COLO668 (cell line): ENCODE measurements around the gene C12orf75.
"Not testable (repeated sequence)": the region's sequence is repeated elsewhere in the genome, so short reads cannot be mapped to it uniquely, and the experiment has no call there.

Experiments
- DNase-seq: peaks from one replicate; lab custom pipeline; 2025; ENCODE audit not compliant: unreplicated experiment; lab: John Stamatoyannopoulos, UW

The C12orf75 gene

GRCh38 chr12:105309384-105309783, 21.1 kb upstream of the C12orf75 start:
- not testable (repeated sequence) for DNase-seq

GRCh38 chr12:105310476-105311085, 19.9 kb upstream of the C12orf75 start:
- not testable (repeated sequence) for DNase-seq

GRCh38 chr12:105311936-105312335, 18.6 kb upstream of the C12orf75 start:
- DNase-seq: not testable (repeated sequence)

GRCh38 chr12:105313755-105314154, 16.7 kb upstream of the C12orf75 start:
- DNase-seq: not testable (repeated sequence)

GRCh38 chr12:105315130-105315529, 15.4 kb upstream of the C12orf75 start:
- no peak for DNase-seq

GRCh38 chr12:105315726-105316125, 14.8 kb upstream of the C12orf75 start:
- no peak for DNase-seq

- no peak for DNase-seq
Observed at GRCh38 chr12:105316931-105317852, 13.3 kb upstream of the C12orf75 start.

GRCh38 chr12:105317942-105318621, 12.4 kb upstream of the C12orf75 start:
- peak; percentile 44 for DNase-seq

GRCh38 chr12:105318651-105319483, 11.6 kb upstream of the C12orf75 start:
- DNase-seq: no peak

GRCh38 chr12:105319691-105320209, 10.7 kb upstream of the C12orf75 start:
- DNase-seq: no peak

GRCh38 chr12:105321125-105321524, 9.4 kb upstream of the C12orf75 start:
- no peak for DNase-seq

GRCh38 chr12:105322070-105322469, 8.4 kb upstream of the C12orf75 start:
- no peak for DNase-seq

- DNase-seq: no peak
Observed at GRCh38 chr12:105324704-105325103, 5.8 kb upstream of the C12orf75 start.

- DNase-seq: no peak
Observed at GRCh38 chr12:105325117-105325516, 5.4 kb upstream of the C12orf75 start.

GRCh38 chr12:105329926-105330282, 587 bp upstream of the C12orf75 start:
- DNase-seq: no peak

- DNase-seq: peak; percentile 77
Observed at GRCh38 chr12:105330931-105331804, 677 bp downstream of the C12orf75 start.

- peak; percentile 58 for DNase-seq
Observed at GRCh38 chr12:105331805-105332251, 1.3 kb downstream of the C12orf75 start.

GRCh38 chr12:105332286-105332685, 1.8 kb downstream of the C12orf75 start:
- not testable (repeated sequence) for DNase-seq

GRCh38 chr12:105332925-105333324, 2.4 kb downstream of the C12orf75 start:
- no peak for DNase-seq

GRCh38 chr12:105334001-105334400, 3.5 kb downstream of the C12orf75 start:
- DNase-seq: no peak
